Loucy (cell line): Measurements from ENCODE around the gene C9orf85.

ENCODE experiments used
- CTCF ChIP-seq: fragments of 200-600 bp; sonication (generic); conservative IDR thresholded peaks from 2 replicates; pipeline ENCODE4 v1.5.1; 2014; ENCODE audit warnings: mild to moderate bottlenecking, antibody characterized with exemption, low read length
- EZH2phosphoT487 ChIP-seq: fragments of 200-600 bp; IDR thresholded peaks from 2 replicates; pipeline ENCODE4 v1.6.1; 2018; ENCODE audit warnings: antibody characterized with exemption, mild to moderate bottlenecking, moderate library complexity, borderline replicate concordance

GRCh38 chr9:72005451-72005850 lies 94.0 kb downstream of the C9orf85 start:
- TF ChIP-seq CTCF (no peak), EZH2phosphoT487 (no peak)
